Gastrocnemius medialis (tissue), 4 donors: Measurements from ENCODE around the gene MTCL3.
A peak's percentile ranks its signal among the peaks of the same experiment; 100 is the strongest.

ENCODE experiments used
- POLR2A ChIP-seq, 2 donors: fragments of 450-650 bp; IDR thresholded peaks; one replicate each; pipeline ENCODE4 v1.6.1; 2017; ENCODE audit warnings: antibody characterized with exemption in 2 of 2, mild to moderate bottlenecking in 2 of 2, moderate library complexity in 2 of 2
- TF ChIP-seq, protein P1 (sequence below), 5 experiments: fragments of 450-650 bp in 3 of 5; fragments of 200-600 bp in 2 of 5; sonication (generic) in 2 of 5; IDR thresholded peaks in 4 of 5; conservative IDR thresholded peaks in 1 of 5; 1 replicate in 4 of 5; 2 replicates in 1 of 5; pipeline ENCODE4 v1.5.1; 2016 to 2019; ENCODE audit warnings: antibody characterized with exemption in 5 of 5, mild to moderate bottlenecking in 3 of 5, moderate library complexity in 3 of 5

DNA sequence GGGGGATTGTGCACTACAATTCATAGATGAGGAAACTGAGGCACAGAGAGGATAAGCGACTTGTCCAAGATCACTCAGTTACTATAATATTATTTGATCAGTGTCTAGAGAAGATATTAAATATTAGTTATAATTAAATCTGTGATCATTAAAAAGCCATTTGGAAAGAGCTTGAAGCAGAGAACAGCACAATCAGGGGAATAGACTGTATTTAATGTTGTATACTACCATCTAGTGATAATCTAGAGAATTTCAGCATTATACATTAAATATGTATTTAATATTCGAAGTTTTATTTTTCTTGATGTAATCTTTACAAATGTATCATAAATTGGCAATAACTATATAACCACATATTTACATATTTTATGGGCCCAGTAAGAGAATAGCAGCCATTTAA, 20.1 kb upstream of the MTCL3 start:
- TF ChIP-seq, protein P1, sequence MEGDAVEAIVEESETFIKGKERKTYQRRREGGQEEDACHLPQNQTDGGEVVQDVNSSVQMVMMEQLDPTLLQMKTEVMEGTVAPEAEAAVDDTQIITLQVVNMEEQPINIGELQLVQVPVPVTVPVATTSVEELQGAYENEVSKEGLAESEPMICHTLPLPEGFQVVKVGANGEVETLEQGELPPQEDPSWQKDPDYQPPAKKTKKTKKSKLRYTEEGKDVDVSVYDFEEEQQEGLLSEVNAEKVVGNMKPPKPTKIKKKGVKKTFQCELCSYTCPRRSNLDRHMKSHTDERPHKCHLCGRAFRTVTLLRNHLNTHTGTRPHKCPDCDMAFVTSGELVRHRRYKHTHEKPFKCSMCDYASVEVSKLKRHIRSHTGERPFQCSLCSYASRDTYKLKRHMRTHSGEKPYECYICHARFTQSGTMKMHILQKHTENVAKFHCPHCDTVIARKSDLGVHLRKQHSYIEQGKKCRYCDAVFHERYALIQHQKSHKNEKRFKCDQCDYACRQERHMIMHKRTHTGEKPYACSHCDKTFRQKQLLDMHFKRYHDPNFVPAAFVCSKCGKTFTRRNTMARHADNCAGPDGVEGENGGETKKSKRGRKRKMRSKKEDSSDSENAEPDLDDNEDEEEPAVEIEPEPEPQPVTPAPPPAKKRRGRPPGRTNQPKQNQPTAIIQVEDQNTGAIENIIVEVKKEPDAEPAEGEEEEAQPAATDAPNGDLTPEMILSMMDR (IDR thresholded peaks at IDR 0.05 in 4 of 5, conservative IDR thresholded peaks at IDR 0.05 in 1 of 5), result peak in 4 of 5 experiments; percentile 34 to 51 (median 40)
- TF ChIP-seq POLR2A (IDR thresholded peaks at IDR 0.05), result no peak
